H1 (cell line): ENCODE data around the gene TPM2. TPM values are rescaled to one million over a fixed set of nuclear protein-coding genes. Genes with fewer than 3 reads are reported as not detected.

Source experiments
- ATF2 ChIP-seq: IDR thresholded peaks from 2 replicates; pipeline ENCODE4 v1.6.1; 2012; ENCODE audit warnings: low read length, inconsistent platforms
- FOSL1 ChIP-seq: IDR thresholded peaks from 2 replicates; pipeline ENCODE4 v1.6.1; 2011; ENCODE audit warnings: mild to moderate bottlenecking, low read depth, low read length, moderate library complexity; ENCODE audit not compliant: insufficient read depth
- GABPA ChIP-seq: IDR thresholded peaks from 2 replicates; pipeline ENCODE4 v1.6.1; 2011; ENCODE audit warnings: mild to moderate bottlenecking, low read length, moderate library complexity, borderline replicate concordance; ENCODE audit not compliant: insufficient read depth
- HDAC2 ChIP-seq, 2 experiments: fragments of 300-600 bp in 1 of 2; sonication (generic) in 1 of 2; IDR thresholded peaks; 2 replicates each; pipeline ENCODE4 v1.6.1; 2011 to 2012; ENCODE audit warnings: low read depth in 2 of 2, low read length in 2 of 2, mild to moderate bottlenecking in 2 of 2, moderate library complexity in 2 of 2, borderline replicate concordance in 1 of 2, inconsistent platforms in 1 of 2
- JUND ChIP-seq: IDR thresholded peaks from 2 replicates; pipeline ENCODE4 v1.6.1; 2011; ENCODE audit warnings: mild to moderate bottlenecking, improper control_type of control experiment, low read length
- KDM4A ChIP-seq: IDR thresholded peaks from one replicate; pipeline ENCODE4 v1.7.1; 2012; ENCODE audit warnings: low read depth, mild to moderate bottlenecking, moderate library complexity, low read length, inconsistent platforms; ENCODE audit not compliant: severe bottlenecking
- KDM5A ChIP-seq: fragments of 200-600 bp; IDR thresholded peaks from 2 replicates; pipeline ENCODE4 v1.7.1; 2012; ENCODE audit warnings: mild to moderate bottlenecking, low read length, inconsistent platforms, mixed read lengths
- MAFK ChIP-seq: IDR thresholded peaks from 2 replicates; pipeline ENCODE4 v1.6.1; 2012; ENCODE audit warnings: low read depth, mild to moderate bottlenecking, improper control_type of control experiment, low read length
- NANOG ChIP-seq: IDR thresholded peaks from 2 replicates; pipeline ENCODE4 v1.6.1; 2011; ENCODE audit warnings: low read length, low read depth, mild to moderate bottlenecking, inconsistent platforms; ENCODE audit not compliant: insufficient read depth, poor library complexity, severe bottlenecking
- NRF1 ChIP-seq: IDR thresholded peaks from 2 replicates; pipeline ENCODE4 v1.6.1; 2011; ENCODE audit warnings: mild to moderate bottlenecking, low read depth, low read length, improper control_type of control experiment
- POLR2A ChIP-seq, 2 experiments: IDR thresholded peaks; 1 replicate in 1 of 2; 2 replicates in 1 of 2; pipeline ENCODE4 v1.6.1; 2011; ENCODE audit warnings: low read depth in 2 of 2, low read length in 2 of 2, mild to moderate bottlenecking in 2 of 2; ENCODE audit errors: control extremely low read depth in 1 of 2
- RAD21 ChIP-seq, 2 experiments: IDR thresholded peaks in 1 of 2; conservative IDR thresholded peaks in 1 of 2; 2 replicates each; pipeline ENCODE4 v1.6.1; 2011; ENCODE audit warnings: low read depth in 2 of 2, low read length in 2 of 2, improper control_type of control experiment in 1 of 2, inconsistent platforms in 1 of 2, mild to moderate bottlenecking in 1 of 2, moderate library complexity in 1 of 2
- RFX5 ChIP-seq: IDR thresholded peaks from 2 replicates; pipeline ENCODE4 v1.6.1; 2011; ENCODE audit warnings: low read depth, low read length, improper control_type of control experiment, borderline replicate concordance
- RNF2 ChIP-seq: fragments of 200-900, 300-1000 bp; sonication (generic); IDR thresholded peaks from 2 replicates; pipeline ENCODE4 v1.7.1; 2016; ENCODE audit warnings: borderline replicate concordance, low read depth, mild to moderate bottlenecking, antibody characterized with exemption, low read length; ENCODE audit not compliant: poor library complexity, severe bottlenecking; ENCODE audit errors: missing control alignments
- RXRA ChIP-seq: IDR thresholded peaks from 2 replicates; pipeline ENCODE4 v1.6.1; 2011; ENCODE audit warnings: low read depth, mild to moderate bottlenecking, low read length, moderate library complexity; ENCODE audit not compliant: insufficient read depth
- SIRT6 ChIP-seq: IDR thresholded peaks from one replicate; pipeline ENCODE4 v1.7.1; 2012; ENCODE audit warnings: low read length, inconsistent platforms
- SP1 ChIP-seq: IDR thresholded peaks from 2 replicates; pipeline ENCODE4 v1.6.1; 2011; ENCODE audit warnings: low read depth, low read length
- SRF ChIP-seq: IDR thresholded peaks from 2 replicates; pipeline ENCODE4 v1.6.1; 2011; ENCODE audit warnings: mild to moderate bottlenecking, low read depth, low read length, moderate library complexity
- TAF1 ChIP-seq: IDR thresholded peaks from 2 replicates; pipeline ENCODE4 v1.6.1; 2011; ENCODE audit warnings: mild to moderate bottlenecking, low read depth, low read length
- TBP ChIP-seq: IDR thresholded peaks from 2 replicates; pipeline ENCODE4 v1.6.1; 2011; ENCODE audit warnings: low read depth, low read length, improper control_type of control experiment
- polyA plus RNA-seq, 7 experiments: library from polyadenylated mRNA; depleted of rRNA in 3 of 7; stranded (reverse) in 5 of 7; unstranded in 2 of 7; fragments of >200 nt in 5 of 7; fragments of 200-250 nt in 2 of 7; gene quantifications; 1 replicate in 5 of 7; 2 replicates in 1 of 7; 4 replicates in 1 of 7; pipeline versions ENCODE4 v1.2.1 to v1.2.3, GENCODE V29; 2011 to 2013; ENCODE audit warnings: missing spikeins in 2 of 7, mixed read lengths in 2 of 7
- total RNA-seq: library from RNA; stranded (reverse); fragmentation: NEBNext Ultra II Directional; extraction: Animal tissue kit (Norgen Biotek cat#: 25700); gene quantifications from 2 replicates; pipeline ENCODE4 v1.2.1, GENCODE V29; 2021
- TF ChIP-seq, protein P1 (sequence below): IDR thresholded peaks from 2 replicates; pipeline ENCODE4 v1.6.1; 2011; ENCODE audit warnings: low read depth, mild to moderate bottlenecking, low read length; ENCODE audit not compliant: insufficient read depth

Gene TPM2
- total and polyA plus RNA-seq, 2 of the 8 experiments (the other 6 are each of a cell fraction or from before 2014, with no cell fraction given) = 62.5 to 181 TPM

GRCh38 chr9:35696520-35697215, 6.9 kb upstream of the TPM2 start (continued):
- no peak for TF ChIP-seq RFX5
- TF ChIP-seq ATF2 = no peak
- TF ChIP-seq NANOG = no peak
- TF ChIP-seq JUND = no peak
- TF ChIP-seq RNF2 = no peak
- no peak for TF ChIP-seq SRF
- TF ChIP-seq NRF1 = no peak
- no peak for TF ChIP-seq POLR2A (IDR thresholded peaks at IDR 0.05; ENCODE audit: control extremely low read depth in 1 of 2, low read depth in 2 of 2, low read length in 2 of 2)
- no peak for TF ChIP-seq KDM4A
- no peak for TF ChIP-seq GABPA
- TF ChIP-seq TBP = peak; percentile 47; the same call in 1 of the 2 replicates
- no peak for TF ChIP-seq MAFK
- TF ChIP-seq RXRA = no peak
- 0 out of 2 replicates have a peak, but pooled peaks have one; percentile 29 for TF ChIP-seq TAF1
- no peak for TF ChIP-seq SP1
- TF ChIP-seq RAD21 (IDR thresholded peaks at IDR 0.05 in 1 of 2, conservative IDR thresholded peaks at IDR 0.05 in 1 of 2; ENCODE audit: low read depth in 2 of 2, low read length in 2 of 2) = peak; percentile 65 to 70
- no peak for TF ChIP-seq FOSL1
- TF ChIP-seq KDM5A = no peak
- TF ChIP-seq, protein P1, sequence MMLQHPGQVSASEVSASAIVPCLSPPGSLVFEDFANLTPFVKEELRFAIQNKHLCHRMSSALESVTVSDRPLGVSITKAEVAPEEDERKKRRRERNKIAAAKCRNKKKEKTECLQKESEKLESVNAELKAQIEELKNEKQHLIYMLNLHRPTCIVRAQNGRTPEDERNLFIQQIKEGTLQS = no peak
- TF ChIP-seq HDAC2 (IDR thresholded peaks at IDR 0.05; ENCODE audit: borderline replicate concordance in 1 of 2, low read depth in 2 of 2, low read length in 2 of 2) = no peak
- no peak for TF ChIP-seq SIRT6
